Measurements from ENCODE around the gene SBK2.
"Not testable (repeated sequence)": the region's sequence is repeated elsewhere in the genome, so short reads cannot be mapped to it uniquely, and the experiment has no call there.

SBK2 gene

DNA sequence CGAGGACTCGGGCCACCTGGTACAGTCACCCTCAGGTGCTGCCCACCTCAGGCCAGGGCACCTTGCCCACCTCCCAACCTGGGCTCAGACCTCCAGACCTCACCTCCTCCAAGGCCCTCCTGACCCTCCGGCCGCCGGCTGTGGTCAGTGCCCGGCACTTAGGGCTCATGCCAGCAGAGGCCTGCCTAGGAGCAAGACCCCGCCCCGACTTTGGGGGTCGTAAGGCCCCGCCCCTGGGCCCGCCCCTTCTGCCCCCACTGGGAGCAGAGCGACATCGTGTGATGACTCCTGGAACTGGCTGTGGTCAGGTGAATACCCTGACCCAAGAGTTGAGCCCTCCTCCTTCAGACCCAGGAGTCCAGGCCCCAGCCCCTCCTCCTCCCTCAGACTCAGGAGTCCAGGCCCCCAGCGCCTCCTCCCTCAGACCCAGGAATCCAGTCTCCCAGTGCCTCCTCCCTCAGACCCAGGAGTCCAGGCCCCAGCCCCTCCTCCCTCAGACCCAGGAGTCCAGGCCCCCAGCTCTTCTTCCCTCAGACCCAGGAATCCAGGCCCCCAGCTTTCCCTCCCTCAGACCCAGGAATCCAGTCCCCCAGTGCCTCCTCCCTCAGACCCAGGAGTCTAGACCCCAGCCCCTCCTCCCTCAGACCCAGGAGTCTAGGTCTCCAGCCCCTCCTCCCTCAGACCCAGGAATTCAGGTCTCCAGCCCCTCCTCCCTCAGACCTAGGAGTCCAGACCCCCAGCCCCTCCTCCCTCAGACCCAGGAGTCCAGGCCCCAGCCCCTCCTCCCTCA lies at the start of gene SBK2:
Gene SBK2, minus strand, starts transcription at position 183 of the 790 bp plus-strand sequence. CDS start 839 bp downstream, outside the sequence.
- peak; percentile 11 for DNase-seq

DNA sequence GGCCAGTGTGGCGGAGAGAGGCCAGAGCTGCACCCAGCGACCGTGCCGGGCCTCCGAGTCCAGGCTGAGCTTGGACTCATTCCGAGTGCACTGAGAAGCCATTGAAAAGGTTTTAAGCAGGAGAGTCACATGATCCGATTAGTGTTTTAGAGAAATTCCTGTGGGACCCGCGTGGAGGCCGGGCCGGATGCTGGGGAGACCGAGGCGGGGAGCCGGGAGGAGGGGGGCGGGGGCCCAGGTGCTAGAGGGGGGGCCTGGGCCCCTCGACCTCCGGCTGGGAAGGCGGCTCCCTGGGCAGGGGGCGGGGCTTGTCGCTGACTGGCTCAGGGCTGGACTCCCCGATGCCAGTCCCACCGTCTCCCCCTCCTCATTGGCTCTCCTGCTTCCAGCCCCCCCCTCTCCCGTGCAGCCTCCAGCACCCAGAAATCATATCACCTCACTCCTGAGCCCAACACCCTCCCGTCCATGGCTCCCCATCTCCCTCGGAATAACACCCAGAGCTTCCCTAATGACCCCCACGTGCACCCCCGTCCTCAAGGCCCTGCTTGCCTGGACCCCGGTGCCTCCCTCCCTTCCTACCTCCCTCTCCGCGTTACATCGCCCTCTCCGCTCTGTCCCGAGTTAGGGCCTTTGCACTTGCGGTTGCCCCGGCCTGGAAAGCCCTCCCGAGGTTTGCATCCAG lies 48.9 kb upstream of the SBK2 start:
- peak; percentile 85 for DNase-seq

DNA sequence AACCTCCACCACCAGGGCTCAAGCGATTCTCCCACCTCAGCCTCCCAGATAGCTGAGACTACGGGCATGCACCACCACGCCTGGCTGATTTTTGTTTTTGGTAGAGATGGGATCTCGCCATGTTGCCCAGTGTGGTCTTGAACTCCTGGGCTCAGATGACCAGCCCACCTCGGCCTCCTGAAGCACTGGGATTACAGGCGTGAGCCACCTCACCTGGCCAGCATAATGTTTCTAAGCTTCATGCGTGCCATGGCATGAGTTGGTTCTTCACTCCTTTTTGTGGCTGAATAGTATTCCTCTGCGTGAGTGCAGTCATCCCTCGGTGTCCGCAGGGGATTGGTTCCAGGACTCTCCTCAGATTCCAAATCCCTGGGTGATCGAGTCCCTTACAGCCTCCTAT lies 47.9 kb upstream of the SBK2 start:
- DNase-seq, result no peak

- not testable (repeated sequence) for DNase-seq
Measured at GRCh38 chr19:55583897-55584296, 47.0 kb upstream of the SBK2 start.

DNA sequence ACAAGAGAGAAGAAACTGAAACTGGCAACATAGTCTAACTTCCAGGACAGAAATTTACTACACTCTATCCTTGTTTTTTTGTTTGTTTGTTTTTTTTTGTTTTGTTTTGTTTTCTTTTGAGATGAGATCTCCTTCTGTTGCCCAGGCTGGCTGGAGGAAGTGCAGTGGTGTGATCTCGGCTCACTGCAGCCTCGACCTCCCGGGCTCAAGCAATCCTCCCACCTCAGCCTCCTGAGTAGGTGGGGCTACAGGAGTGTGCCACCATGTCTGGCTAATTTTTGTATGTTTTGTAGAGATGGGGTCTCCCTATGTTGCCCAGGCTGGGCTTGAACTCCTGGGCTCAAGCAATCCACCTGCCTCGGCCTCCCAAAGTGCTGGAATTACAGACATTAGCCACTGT lies 45.4 kb upstream of the SBK2 start:
- DNase-seq, result not testable (repeated sequence)

GRCh38 chr19:55581823-55582223 lies 44.9 kb upstream of the SBK2 start:
- DNase-seq, result no peak

GRCh38 chr19:55581145-55581822 lies 44.4 kb upstream of the SBK2 start:
- DNase-seq, result no peak

DNA sequence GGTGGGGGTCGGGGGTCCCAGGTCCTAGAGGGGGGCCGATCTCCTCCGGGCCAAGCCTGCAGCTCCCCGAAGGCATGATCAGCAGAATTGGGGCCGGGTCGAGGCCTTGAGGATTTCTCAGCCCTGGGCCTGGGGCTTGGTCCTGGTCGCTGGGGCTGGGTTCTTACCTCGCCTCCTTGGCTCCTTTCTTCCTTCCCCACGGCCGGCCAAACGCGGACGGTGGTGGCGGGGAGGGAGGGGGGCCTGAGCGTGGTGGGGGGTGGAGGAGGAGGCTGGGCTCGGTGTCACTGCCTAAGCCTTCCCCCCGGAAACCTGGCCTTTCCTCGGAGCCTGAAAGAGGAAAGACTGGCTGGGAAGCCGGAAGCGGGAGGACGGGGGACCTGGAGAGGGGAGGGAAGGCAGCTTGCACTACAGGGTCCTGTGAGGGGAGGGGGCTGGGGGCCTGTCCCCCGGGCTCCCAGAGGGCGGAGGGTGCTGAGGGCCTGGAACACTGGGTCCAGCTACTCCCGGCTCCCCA lies 43.8 kb upstream of the SBK2 start, which contains the start of gene ZNF579:
Gene ZNF579, minus strand, starts transcription at position 221 of the 517 bp plus-strand sequence. CDS start 1,209 bp downstream, outside the sequence.
- peak; percentile 90 for DNase-seq

DNA sequence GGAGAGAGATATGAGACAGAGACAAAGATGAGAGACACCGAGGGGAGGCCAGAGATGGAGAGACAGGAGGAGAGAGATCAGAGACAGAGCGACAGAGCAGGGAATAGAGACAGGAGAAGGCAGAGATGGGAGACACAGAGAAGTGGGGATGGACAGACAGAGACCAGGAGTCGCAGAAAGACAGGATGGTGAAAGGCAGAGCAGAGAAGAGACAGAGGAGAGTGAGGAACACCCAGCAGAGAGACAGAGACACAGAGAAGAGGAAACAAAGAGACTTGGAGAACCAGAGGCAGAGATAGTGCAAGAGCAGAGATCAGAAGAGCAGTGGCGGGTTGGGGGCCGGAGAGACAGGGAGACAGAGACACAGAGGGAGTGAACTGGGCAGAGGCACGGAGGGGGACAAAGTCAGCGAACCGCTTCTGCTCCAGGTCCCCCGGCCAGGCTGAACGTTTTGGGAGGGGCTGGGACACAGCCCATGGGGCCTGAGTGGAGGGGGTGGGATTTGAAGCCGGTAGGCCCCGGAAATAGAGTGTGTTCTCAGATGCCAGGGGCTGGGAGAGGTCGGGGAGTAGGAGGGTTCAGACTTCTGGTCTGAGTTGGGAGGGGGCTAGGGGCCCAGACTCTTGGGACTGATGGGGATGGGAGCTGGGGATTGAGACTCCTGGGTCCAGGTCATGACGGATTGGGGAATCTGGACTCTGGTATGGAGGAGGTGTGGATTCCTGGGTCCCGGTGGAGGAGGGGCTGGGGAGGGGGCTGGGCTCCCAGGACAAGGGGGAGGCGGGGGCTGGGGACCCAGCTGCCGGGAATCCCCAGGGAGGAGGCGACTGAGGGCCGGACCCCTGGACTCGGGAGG lies 43.1 kb upstream of the SBK2 start:
- DNase-seq, result peak; percentile 28

DNA sequence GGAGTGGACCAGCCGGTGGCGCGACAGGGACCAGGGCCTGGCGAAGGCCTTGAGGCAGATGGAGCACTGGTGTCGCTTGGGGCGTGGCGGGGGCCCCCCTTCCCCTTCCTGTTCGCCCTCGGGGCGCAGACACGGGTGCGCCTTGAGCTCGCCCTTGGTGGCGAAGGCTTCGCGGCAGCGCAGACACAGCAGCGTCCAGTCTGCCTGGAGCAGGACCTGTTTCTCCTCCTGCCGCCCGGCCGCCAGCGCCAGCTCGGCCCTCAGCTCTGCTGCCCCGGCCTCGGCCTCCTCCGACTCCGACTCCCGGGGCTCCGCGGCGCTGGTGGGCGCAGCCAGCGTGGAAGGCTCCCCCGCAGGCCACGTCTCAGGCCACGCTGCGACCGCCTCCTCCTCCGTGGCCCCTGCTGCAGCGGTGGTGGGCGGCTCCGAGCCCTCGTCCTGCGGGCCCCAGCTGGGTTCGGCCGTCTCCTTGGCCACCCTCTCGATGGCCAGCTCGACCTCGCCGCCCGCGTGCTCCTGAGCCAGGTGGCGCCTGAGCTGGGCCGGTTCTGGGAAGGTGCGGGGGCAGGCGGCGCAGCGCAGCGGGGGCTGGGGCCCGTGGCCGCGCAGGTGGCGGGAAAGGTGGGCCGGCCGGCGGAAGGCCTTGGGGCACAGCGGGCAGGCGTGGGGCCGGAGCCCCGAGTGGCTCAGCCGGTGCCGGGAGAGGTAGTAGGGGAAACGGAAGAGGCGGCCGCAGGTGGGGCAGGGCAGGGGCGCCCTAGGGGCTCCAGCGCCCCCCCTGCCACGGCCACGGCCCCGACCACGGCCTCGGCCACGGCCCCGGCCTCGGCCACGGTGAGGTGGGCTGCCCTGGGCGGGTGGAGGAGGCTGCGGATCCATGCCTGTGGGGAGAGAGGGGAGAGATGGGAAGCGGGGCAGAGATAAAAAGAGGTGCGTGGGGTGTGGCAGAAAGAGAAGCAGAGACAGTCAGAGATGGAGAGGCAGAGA lies 42.1 kb upstream of the SBK2 start:
- DNase-seq, result no peak

GRCh38 chr19:55578031-55578760 lies 41.3 kb upstream of the SBK2 start:
- no peak for DNase-seq

- no peak for DNase-seq
Measured at GRCh38 chr19:55576746-55577145, 39.8 kb upstream of the SBK2 start.

DNA sequence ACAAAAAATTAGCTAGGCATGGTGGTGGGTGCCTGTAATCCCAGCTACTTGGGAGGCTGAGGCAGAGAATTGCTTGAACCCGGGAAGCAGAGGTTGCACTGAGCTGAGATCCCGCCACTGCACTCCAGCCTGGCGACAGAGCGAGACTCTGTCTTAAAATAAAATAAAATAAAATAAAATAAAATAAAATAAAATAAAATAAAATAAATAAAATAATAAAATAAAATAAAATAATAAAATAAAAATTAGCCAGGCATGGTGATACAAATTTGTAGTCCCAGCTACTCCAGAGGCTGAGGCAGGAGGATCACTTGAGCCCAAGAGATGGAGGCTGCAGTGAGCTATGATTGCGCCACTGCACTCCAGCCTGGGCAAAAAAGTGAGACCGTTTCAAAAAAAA lies 37.0 kb upstream of the SBK2 start:
- DNase-seq, result not testable (repeated sequence)

DNA sequence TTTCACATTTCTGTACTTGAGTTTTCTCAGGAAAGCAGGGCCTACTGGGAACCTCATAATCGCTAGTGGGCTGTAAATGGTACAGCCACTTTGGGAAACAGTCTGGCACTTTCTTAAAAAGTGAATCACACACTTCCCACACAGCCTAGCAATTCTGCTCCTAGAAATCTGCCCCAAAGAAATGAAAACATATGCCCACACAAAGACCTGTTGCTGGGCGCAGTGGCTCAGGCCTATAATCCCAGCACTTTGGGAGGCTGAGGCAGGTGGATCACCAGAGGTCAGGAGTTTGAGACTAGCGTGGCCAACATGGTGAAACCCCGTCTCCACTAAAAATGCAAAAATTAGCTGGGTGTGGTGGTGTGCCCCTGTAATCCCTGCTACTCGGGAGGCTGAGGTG lies 32.5 kb upstream of the SBK2 start:
- DNase-seq, result not testable (repeated sequence)

- DNase-seq, result no peak
Measured at GRCh38 chr19:55567708-55568328, 30.9 kb upstream of the SBK2 start.

- no peak for DNase-seq
Measured at GRCh38 chr19:55566823-55567222, 29.9 kb upstream of the SBK2 start.

- no peak for DNase-seq
Measured at GRCh38 chr19:55563261-55563690, 26.3 kb upstream of the SBK2 start.

DNA sequence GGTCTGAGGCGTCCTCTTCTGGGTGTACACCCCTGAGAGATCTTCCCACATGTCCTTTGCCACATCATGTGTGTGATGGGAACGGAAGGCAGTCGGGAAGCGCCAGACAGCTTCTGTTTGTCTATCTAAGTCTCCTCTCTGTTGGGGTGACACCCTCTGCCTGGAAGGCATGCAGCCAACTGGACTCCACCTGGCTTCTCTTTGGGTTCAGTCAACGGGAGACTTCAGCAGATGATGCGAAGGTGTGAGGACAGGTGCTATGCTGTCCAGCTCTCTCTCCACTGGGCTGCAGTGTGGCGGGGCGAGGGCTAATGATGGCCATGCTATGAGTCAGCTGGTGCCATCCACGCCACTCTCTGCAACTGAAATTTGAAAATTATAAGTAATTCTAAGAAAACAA lies 22.8 kb upstream of the SBK2 start:
- no peak for DNase-seq

- DNase-seq, result no peak
Measured at GRCh38 chr19:55554741-55555152, 17.8 kb upstream of the SBK2 start.

GRCh38 chr19:55554302-55554701 lies 17.4 kb upstream of the SBK2 start:
- no peak for DNase-seq
